HG02884 (cell line): ENCODE data around the gene TP53BP2.
A peak's percentile ranks its signal among the peaks of the same experiment; 100 is the strongest.
"Not testable (repeated sequence)": the region's sequence is repeated elsewhere in the genome, so short reads cannot be mapped to it uniquely, and the experiment has no call there.

Experiments used
- ATAC-seq: cut with Tn5 transposase; IDR thresholded peaks from one replicate; pipeline ENCODE4 v1.9.1; 2021; ENCODE audit warnings: mild to moderate bottlenecking, moderate library complexity; ENCODE audit not compliant: unreplicated experiment

The TP53BP2 gene

GRCh38 chr1:223853275-223853674, 7.5 kb upstream of the TP53BP2 start:
- ATAC-seq, result no peak

DNA sequence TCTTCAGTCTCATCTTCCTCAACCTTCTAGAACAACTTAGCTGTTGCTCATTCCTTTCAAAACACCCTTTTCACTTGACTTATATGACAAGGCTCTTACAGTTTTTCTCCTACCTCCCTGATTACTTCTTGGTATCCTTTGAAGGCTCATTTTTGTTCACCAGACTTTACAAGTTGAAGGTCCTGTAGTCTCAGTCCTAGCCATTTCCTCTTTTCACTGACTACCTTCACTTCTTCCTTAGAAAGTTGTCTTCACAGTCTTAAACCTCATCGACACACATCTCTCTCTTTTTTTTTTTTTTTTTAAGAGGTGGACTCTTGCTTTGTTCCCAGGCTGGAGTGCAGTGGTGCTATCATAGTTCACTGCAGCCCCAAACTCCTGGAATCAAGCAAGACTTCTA, 6.6 kb upstream of the TP53BP2 start:
- no peak for ATAC-seq

GRCh38 chr1:223849352-223850254, 3.9 kb upstream of the TP53BP2 start:
- no peak for ATAC-seq

GRCh38 chr1:223848536-223848935, 2.8 kb upstream of the TP53BP2 start:
- no peak for ATAC-seq

DNA sequence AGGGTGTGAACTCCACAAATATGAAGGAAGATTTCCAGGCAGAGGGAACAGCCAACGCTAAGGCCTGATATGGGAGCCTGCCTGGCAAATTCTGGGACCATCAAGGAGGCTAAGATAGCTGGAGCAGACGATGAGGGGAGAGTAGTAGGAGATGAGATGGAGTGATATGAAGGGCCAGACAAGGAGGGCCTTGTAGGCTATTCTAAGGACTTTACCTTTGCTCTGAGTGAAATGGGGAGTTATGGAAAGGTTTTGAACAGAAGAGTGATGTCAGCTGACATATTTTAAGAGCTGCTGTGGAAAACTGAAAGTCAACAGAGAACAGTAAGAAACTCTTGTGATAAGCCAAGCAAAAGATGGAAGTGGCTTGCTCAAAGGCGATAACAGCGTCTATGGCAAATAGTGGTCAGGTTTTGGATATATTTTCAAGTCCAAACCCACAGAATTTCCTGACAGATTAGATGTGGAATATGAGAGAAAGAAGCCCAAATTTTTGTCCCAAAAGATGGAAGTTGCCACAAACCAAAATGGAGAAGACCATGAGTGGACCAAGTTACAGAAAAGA, 2.1 kb upstream of the TP53BP2 start:
- no peak for ATAC-seq

DNA sequence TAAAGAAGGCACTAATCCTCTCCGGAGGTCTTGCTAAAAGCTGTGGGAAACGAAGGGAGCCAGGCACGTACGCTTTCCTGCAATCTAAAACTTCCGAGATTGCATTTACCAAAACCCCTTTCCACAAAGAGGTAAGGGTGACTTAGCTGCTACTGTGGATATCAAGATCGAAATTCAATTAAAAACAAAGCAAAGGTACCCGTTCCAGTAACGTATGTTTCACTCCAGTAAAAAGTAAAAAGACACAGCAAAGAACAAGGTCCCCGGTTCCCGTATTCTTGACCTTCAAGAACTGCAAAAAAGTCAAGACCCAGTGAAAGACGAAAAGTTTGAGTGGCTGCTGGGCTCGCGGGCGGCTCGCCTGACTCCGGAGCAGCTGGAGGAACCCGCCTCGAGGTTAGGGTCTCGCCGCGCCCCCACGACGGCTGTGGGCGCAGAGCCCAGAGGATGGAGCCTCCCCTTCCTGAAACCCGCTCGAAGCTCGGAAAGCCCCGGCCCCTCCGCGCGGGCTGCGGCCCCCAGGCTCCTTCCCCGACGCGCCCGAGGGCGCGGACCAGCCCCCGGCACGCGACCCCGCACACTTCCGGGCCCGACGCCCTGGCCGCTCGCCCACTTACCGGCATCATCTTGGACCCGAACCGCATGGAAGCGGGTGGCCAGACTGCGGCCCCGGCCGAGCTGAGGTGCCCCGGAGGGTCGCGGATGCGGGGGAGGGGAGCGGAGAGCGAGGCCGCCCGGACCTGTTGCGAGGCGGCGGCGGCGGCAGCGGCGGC, 524 bp downstream of the TP53BP2 start:
- ATAC-seq, result peak; percentile 17

DNA sequence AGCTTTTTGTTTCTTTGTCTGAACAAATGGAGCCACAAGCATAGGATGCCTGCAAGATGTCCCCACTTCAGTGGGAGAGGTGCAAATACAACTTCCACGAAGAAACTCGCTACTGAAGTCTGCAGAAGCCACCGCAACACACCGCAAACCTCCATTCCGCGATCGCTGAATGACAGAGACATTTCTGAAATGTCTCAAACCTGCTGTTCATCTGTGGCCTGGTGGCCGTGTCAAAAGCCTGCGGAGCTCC, 1.0 kb downstream of the TP53BP2 start:
- no peak for ATAC-seq

DNA sequence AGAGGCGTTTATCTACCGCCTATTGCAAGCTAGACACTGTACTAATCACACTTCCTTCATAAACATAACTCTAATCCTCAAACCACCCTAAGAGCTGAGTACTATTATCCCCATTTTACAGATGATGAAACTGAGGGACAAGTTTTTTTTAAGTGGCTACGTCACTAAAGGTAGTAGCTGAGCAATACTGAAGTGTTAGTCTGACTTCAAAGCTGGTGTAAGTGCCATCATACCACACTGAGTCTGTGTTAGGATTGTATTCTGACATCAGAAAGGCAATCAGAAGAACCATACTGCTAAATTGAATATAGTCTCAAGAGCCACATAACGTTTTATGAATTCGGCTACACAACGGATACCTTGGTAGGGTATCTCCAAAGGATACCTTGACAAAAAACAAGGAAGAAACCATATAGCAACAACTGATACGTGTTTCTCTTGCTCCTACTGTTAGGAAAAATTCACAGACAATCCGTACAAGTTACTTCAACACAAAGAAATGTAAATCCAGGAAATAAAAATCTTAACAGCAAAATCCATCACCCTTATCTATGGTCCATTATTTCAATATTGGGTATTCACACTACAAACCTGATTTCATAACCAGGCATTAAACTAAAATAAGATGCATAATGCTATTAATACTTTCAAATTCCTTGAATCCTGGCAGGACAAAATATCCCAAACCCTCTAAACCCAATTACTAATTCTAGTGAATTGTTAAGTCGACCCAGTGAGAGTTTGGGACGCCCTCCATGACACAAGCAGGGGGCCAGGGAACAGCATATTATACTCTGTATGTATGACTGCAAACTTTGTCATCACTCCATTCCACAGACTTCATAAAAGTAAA, 1.6 kb downstream of the TP53BP2 start:
- ATAC-seq, result no peak

- ATAC-seq, result no peak
Observed at GRCh38 chr1:223842784-223843183, 3.0 kb downstream of the TP53BP2 start.

DNA sequence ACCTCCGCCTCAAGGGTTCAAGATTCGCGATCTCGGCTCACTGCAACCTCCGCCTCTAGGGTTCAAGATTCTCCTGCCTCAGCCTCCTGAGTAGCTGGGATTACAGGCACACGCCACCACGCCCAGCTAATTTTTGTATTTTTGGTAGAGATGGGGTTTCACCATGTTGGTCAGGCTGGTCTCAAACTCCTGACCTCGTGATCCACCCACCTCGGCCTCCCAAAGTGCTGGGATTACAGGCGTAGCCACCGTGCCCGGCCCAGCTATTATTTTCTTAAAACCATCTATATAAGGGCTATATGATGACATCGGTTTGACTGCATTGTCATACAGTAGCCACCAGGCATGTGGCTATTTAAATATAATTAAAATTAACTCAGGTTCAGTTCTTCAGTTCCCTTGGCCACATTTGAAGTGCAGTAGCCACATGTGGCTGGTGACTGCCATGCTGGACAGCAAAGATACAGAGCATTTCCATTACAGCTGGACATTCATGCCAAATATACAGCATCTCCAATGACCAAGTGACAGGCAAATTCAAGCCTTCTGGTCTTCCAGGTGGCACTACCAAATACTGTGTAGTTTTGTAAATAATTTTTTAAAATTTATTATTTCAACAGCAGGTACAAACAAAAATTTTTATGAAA, 3.6 kb downstream of the TP53BP2 start:
- not testable (repeated sequence) for ATAC-seq

GRCh38 chr1:223840254-223840653, 5.5 kb downstream of the TP53BP2 start:
- ATAC-seq, result no peak

DNA sequence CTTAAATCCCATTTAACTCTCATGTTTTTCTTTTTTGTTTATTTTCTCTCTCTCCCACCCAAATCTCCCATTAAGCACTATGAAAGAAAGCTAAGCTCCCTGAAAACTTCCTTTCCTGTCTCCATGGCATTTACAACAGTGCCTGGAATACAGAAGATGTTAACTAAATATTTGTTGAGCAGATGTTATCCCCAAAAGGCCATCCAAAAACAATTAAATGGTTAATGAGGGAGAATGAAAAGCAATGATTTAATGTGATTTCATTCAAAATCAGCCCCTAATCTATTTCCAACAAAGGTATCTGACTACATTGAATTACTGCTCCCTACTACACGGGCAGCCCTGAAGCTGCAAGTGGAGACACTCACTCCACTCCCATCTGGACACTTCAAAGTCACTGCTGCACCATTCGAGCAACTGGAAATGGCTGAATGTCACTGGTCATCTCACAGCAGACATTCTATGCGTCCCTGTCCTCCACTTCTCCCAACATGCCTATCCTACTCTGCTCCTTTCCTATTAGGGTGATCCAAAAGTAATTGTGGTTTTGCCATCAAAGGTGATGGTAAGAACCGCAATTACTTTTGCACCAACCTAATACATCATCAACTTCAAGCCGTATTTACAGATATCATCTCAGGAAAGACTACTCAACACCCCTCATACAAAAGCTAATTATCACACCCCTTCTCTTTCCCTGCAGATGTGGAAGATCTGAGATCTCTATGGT, 7.5 kb downstream of the TP53BP2 start:
- no peak for ATAC-seq

DNA sequence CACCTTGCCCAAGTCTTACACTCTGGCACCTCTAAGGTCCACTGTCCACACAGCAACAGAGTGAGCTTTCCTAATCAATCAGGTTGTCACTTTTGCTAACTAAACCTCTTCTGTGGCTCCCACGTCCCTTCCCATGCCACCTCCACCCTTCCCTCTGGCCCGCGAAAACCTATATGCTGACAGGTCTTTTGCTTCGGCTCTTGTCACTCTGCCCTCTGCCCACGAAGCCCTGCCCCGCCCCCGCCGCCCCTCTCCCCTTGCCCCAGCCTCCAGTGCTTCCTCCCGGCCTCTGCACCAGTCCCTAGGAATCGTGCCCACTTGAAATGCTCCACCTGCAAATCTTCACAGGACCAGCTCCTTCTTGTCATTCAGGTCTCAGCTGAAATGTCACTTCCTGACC, 8.1 kb downstream of the TP53BP2 start:
- no peak for ATAC-seq

- ATAC-seq, result no peak
Observed at GRCh38 chr1:223837206-223837605, 8.5 kb downstream of the TP53BP2 start.

- ATAC-seq, result no peak
Observed at GRCh38 chr1:223836586-223836985, 9.2 kb downstream of the TP53BP2 start.

- ATAC-seq, result no peak
Observed at GRCh38 chr1:223835754-223836153, 10.0 kb downstream of the TP53BP2 start.

DNA sequence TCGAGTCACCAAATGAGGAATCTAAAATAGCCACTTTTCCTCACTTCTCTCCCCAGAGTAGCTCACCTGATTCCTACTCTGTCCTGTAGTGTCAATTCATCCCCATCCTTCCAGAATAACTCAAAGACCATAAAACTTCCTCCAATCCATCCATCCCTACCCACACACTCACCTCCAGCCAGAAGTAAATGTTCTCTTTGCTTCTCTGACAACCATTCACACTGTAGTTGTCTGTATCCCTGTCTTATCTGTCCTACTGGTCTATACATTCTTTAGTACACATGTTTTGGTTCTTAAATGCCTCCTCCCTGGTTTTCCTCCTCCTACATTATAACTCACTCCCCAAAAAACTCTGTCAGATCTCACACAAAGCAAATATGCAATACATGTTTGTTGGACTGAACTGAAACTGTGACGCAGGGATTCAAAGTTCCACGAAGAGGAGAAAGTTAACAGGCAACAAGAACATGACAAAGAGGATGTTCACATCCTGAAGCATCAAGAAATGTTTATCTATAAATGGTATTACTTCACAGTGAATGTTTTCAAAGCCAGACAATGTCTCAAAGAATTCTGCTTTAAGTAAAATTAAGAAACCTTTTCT, 11.0 kb downstream of the TP53BP2 start:
- ATAC-seq, result no peak

DNA sequence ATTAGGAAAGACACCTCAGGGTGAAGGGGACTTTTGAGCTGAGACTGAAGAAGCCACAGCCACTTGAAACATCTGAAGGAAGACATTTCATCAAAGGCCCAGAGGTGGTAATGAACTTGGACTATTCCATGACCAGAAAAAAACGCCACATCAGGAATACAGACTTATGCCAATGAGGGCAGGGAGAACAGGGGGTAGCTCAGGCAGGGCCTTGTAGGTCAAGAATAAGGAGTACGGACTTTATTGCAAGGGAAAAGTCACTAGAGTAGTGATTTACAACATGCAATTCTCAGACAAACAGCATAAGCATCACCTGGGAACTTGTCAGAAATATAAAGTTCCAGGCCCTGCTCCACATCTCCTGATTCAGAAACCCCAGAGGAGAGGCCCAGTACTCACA, 11.8 kb downstream of the TP53BP2 start:
- no peak for ATAC-seq

DNA sequence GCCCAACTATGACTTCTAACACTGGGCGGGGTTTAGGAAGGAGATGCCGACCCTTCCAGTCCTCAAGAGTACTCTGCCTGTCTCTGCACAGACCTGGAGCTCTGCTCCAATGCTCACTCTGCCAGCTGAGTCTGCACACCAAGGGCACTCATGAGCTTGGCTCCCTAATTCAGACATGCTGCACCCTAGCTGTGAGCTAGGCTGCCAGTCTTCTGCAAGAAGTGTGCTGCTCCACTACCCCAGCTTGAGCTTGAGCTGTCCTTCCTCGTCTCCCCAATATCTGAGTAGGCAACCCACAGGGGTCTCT, 13.2 kb downstream of the TP53BP2 start:
- no peak for ATAC-seq
